HepG2 (cell line): ENCODE data around the gene IGFALS. TPM values are rescaled to one million over a fixed set of nuclear protein-coding genes. Genes with fewer than 3 reads are reported as not detected.

ENCODE experiments used
- ASH2L ChIP-seq: fragments of 300-600, 200-600 bp; sonication (generic); IDR thresholded peaks from 2 replicates; pipeline ENCODE4 v1.7.0; 2017; ENCODE audit warnings: low read depth, mild to moderate bottlenecking, moderate library complexity, mixed read lengths, low read length; ENCODE audit not compliant: insufficient read length
- ELF3 ChIP-seq: IDR thresholded peaks from 2 replicates; pipeline ENCODE4 v1.6.1; 2016; ENCODE audit warnings: missing genetic modification reagents, missing compliant biosample characterization
- HBP1 ChIP-seq: IDR thresholded peaks from 2 replicates; pipeline ENCODE4 v1.6.1; 2016; ENCODE audit warnings: low read depth, control low read depth
- JUND ChIP-seq: sonication (generic); formaldehyde crosslinking; IDR thresholded peaks from 2 replicates; pipeline ENCODE4 v1.8.0; 2022; ENCODE audit warnings: mild to moderate bottlenecking, missing genetic modification reagents
- KDM5B ChIP-seq: sonication (generic); formaldehyde crosslinking; IDR thresholded peaks from 2 replicates; pipeline ENCODE4 v1.4.0; 2020; ENCODE audit warnings: missing genetic modification reagents, mild to moderate bottlenecking, borderline replicate concordance
- MEF2D ChIP-seq: sonication (generic); formaldehyde crosslinking; IDR thresholded peaks from 2 replicates; pipeline ENCODE4 v1.5.1; 2020; ENCODE audit warnings: mild to moderate bottlenecking, missing genetic modification reagents
- NR2F6 ChIP-seq, 2 experiments: IDR thresholded peaks; 2 replicates each; pipeline ENCODE4 v1.6.1; 2016; ENCODE audit warnings: antibody characterized with exemption in 1 of 2, mild to moderate bottlenecking in 1 of 2
- PRPF4 ChIP-seq: fragments of 200-400 bp; formaldehyde crosslinking; IDR thresholded peaks from 2 replicates; pipeline ENCODE4 v1.6.1; 2016; ENCODE audit warnings: low read length, low read depth; ENCODE audit not compliant: poor library complexity, severe bottlenecking
- RARA ChIP-seq: IDR thresholded peaks from 2 replicates; pipeline ENCODE4 v1.6.1; 2016; ENCODE audit warnings: missing genetic modification reagents, missing compliant biosample characterization
- RERE ChIP-seq: IDR thresholded peaks from 2 replicates; pipeline ENCODE4 v1.6.1; 2016; ENCODE audit warnings: low read depth, missing genetic modification reagents, missing compliant biosample characterization
- TFDP2 ChIP-seq: sonication (generic); formaldehyde crosslinking; IDR thresholded peaks from 2 replicates; pipeline ENCODE4 v1.4.0; 2020; ENCODE audit warnings: missing genetic modification reagents
- TRAFD1 ChIP-seq: sonication (generic); formaldehyde crosslinking; IDR thresholded peaks from 2 replicates; pipeline ENCODE4 v1.5.1; 2020; ENCODE audit warnings: missing genetic modification reagents, mild to moderate bottlenecking, borderline replicate concordance
- ZBTB14 ChIP-seq: sonication (generic); formaldehyde crosslinking; IDR thresholded peaks from 2 replicates; pipeline ENCODE4 v1.4.0; 2020; ENCODE audit warnings: missing genetic modification reagents
- ZNF773 ChIP-seq: sonication (generic); formaldehyde crosslinking; IDR thresholded peaks from 2 replicates; pipeline ENCODE4 v1.4.0; 2020; ENCODE audit warnings: missing genetic modification reagents, borderline replicate concordance
- polyA plus RNA-seq, 8 experiments: library from polyadenylated mRNA; depleted of rRNA in 3 of 8; stranded (reverse) in 7 of 8; unstranded in 1 of 8; fragments of >200 nt; fragmentation: Illumina TruSeq in 4 of 8; extraction: Trizol in 4 of 8; gene quantifications; 2 replicates each; pipeline versions ENCODE4 v1.2.1 to v1.2.3, GENCODE V29; 2011 to 2016; ENCODE audit warnings: low read depth in 4 of 8, missing spikeins in 1 of 8, mixed read lengths in 1 of 8; ENCODE audit not compliant: insufficient read depth in 1 of 8
- total RNA-seq, 5 experiments: library from RNA; depleted of rRNA; stranded (reverse); fragments of >200 nt; fragmentation: Illumina TruSeq; extraction: Trizol; gene quantifications; 2 replicates each; pipeline ENCODE4 v1.2.3, GENCODE V29; 2016; ENCODE audit warnings: low read depth in 1 of 5

IGFALS gene
- total and polyA plus RNA-seq, 2 of the 13 experiments (the other 11 are each of a cell fraction or from before 2014, with no cell fraction given) = 0.34 to 2.4 TPM

- peak; percentile 40; the same call in 1 of the 2 replicates for TF ChIP-seq ZBTB14 (CRISPR knock-in tag)
- TF ChIP-seq MEF2D (CRISPR knock-in tag) = peak; percentile 84
- no peak for TF ChIP-seq ELF3 (CRISPR knock-in tag)
- TF ChIP-seq RARA (CRISPR knock-in tag) = peak; percentile 27; the same call in 1 of the 2 replicates
- peak; percentile 20; the same call in 1 of the 2 replicates for TF ChIP-seq JUND (CRISPR knock-in tag)
- peak; percentile 79 for TF ChIP-seq TFDP2 (CRISPR knock-in tag)
- TF ChIP-seq ZNF773 (CRISPR knock-in tag) = peak; percentile 21; the same call in 1 of the 2 replicates
- peak; percentile 34; the same call in 1 of the 2 replicates for TF ChIP-seq RERE (CRISPR knock-in tag)
- peak; percentile 44; the same call in 1 of the 2 replicates for TF ChIP-seq HBP1 (CRISPR knock-in tag)
- peak; percentile 91 for TF ChIP-seq ASH2L
- TF ChIP-seq KDM5B (CRISPR knock-in tag) = peak; percentile 97
- no peak for TF ChIP-seq NR2F6 (IDR thresholded peaks at IDR 0.05)
- peak; percentile 66; the same call in 1 of the 2 replicates for TF ChIP-seq NR2F6 (CRISPR knock-in tag; IDR thresholded peaks at IDR 0.05)
- no peak for TF ChIP-seq TRAFD1
- TF ChIP-seq PRPF4 = no peak
Measured at GRCh38 chr16:1826691-1827573, 33.4 kb upstream of the IGFALS start, which contains the start of the genes FAHD1 and HAGH (continued).
